ENCODE results near the gene ZCCHC14.

DNA sequence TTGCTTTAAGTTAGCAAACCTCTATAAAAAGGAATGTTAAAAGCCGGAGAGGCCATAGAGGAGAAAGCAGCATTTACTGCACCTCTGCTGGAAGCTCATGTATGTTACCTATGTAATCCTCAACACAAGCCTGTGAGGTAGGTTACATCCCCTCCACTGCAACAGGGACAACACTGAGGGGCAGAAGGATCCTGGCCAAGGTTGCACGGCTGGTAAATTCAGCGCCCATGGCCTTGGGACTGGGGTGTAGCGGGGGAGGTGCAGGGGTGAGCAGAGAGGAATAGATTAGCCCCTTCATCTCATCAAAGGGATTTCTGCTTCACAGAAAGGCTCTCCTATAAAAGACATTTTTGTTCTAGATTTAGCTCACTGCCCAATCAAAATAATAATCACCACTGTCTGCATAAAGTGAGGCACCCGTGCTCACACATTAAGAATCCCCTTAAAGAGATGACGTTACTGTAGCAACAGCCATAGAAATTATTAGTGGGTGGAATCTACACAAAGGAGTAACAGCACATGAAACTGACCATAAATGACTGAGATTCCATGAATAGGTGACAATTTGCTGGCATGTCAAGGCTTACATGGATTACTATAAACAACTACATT lies 3.3 kb downstream of the ZCCHC14 start:
- TF ChIP-seq, protein P1, sequence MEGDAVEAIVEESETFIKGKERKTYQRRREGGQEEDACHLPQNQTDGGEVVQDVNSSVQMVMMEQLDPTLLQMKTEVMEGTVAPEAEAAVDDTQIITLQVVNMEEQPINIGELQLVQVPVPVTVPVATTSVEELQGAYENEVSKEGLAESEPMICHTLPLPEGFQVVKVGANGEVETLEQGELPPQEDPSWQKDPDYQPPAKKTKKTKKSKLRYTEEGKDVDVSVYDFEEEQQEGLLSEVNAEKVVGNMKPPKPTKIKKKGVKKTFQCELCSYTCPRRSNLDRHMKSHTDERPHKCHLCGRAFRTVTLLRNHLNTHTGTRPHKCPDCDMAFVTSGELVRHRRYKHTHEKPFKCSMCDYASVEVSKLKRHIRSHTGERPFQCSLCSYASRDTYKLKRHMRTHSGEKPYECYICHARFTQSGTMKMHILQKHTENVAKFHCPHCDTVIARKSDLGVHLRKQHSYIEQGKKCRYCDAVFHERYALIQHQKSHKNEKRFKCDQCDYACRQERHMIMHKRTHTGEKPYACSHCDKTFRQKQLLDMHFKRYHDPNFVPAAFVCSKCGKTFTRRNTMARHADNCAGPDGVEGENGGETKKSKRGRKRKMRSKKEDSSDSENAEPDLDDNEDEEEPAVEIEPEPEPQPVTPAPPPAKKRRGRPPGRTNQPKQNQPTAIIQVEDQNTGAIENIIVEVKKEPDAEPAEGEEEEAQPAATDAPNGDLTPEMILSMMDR (IDR thresholded peaks at IDR 0.05; ENCODE audit: low read length), result no peak
- no peak for TF ChIP-seq EZH2 (optimal IDR thresholded peaks at IDR 0.05; ENCODE audit: low read depth, low read length)
- TF ChIP-seq EZH2phosphoT487 (IDR thresholded peaks at IDR 0.05; ENCODE audit: low read length), result no peak
